Measurements from ENCODE around the gene CMPK2. TPM values are rescaled to one million over a fixed set of nuclear protein-coding genes. Genes with fewer than 3 reads are reported as not detected.

Gene CMPK2
- total and polyA plus RNA-seq, 10 of the 15 experiments (the other 5 are each of a cell fraction or from before 2014, with no cell fraction given), result 0.50 to 5.6 (median 3.2) TPM

- no peak for TF ChIP-seq ZNF274 (IDR thresholded peaks at IDR 0.05; ENCODE audit: insufficient read depth, insufficient read length)
- TF ChIP-seq CHD4 (IDR thresholded peaks at IDR 0.05), result no peak
Measured at GRCh38 chr2:6846967-6847681, 18.6 kb downstream of the CMPK2 start (continued).

- H3K9me3 ChIP-seq (replicated peaks; ENCODE audit: control insufficient read depth, insufficient read depth, low read length), result peaks cover 28% of the 10 kb centered on the region; the same call in 2 of the 3 replicates
- intact Hi-C loops (cut with micrococcal nuclease; ENCODE audit: unreplicated experiment), result no loop called here
- no peak overlapping the region for H3K27ac ChIP-seq (ENCODE audit: control insufficient read depth, insufficient read depth)
Measured at GRCh38 chr2:6846540-6846939, 19.2 kb downstream of the CMPK2 start.

More at GRCh38 chr2:6846540-6846939, 19.2 kb downstream of the CMPK2 start:
- TF ChIP-seq ZBTB4 (CRISPR knock-in tag; IDR thresholded peaks at IDR 0.05) (no peak), NR2C2 (IDR thresholded peaks at IDR 0.05; ENCODE audit: borderline replicate concordance, control insufficient read depth, insufficient read length, low read depth) (no peak)
- no TSS peak for BruUV-seq (replicated peaks)
- Histone ChIP-seq H3K79me2 (ENCODE audit: control insufficient read depth, insufficient read depth, low read length) (no peaks in the 10 kb centered on the region), H3K9ac (ENCODE audit: control insufficient read depth, insufficient read depth, low read length) (no peak overlapping the region), H3K4me2 (ENCODE audit: control insufficient read depth, insufficient read depth) (no peak overlapping the region), H3K4me3 (no peak overlapping the region), H3K27me3 (replicated peaks in 1 of 2; ENCODE audit: control insufficient read depth in 2 of 2, insufficient read depth in 2 of 2, low read length in 1 of 2) (no peaks in the 10 kb centered on the region), H3K36me3 (ENCODE audit: control insufficient read depth in 2 of 2, insufficient read depth in 2 of 2, low read length in 1 of 2) (no peaks in the 10 kb centered on the region; a peak in 1 of 4 replicates), H2AFZ (ENCODE audit: control insufficient read depth, low read depth, low read length) (no peak overlapping the region), H4K20me1 (ENCODE audit: control insufficient read depth, insufficient read depth) (no peaks in the 10 kb centered on the region), H3K4me1 (ENCODE audit: control insufficient read depth, insufficient read depth, low read length) (no peaks in the 10 kb centered on the region)
- ATAC-seq (no peak), FAIRE-seq (no peak), DNase-seq (ENCODE audit: low read depth, low spot score) (no peak)
- in situ Hi-C loops (cut with MboI), result no loop called here
- ChIA-PET POLR2A (no interaction called here), SMC1A (ENCODE audit: uncharacterized antibody, unreplicated experiment) (no interaction called here), CTCF (no interaction called here), RAD21 (ENCODE audit: unreplicated experiment) (no interaction called here)
- 43% methylated on average over 1 of the region's 1 CpG for WGBS (ENCODE audit: insufficient coverage, insufficient replicate concordance, low lambda C conversion rate, missing lambda C conversion rate)

All from GM12878 (cell line).